Bone marrow (tissue), 2 donors: Measurements from ENCODE around the gene SLC38A3.
"Not testable (repeated sequence)": the region's sequence is repeated elsewhere in the genome, so short reads cannot be mapped to it uniquely, and the experiment has no call there.

ENCODE experiments used
- DNase-seq, 2 donors: peaks; one replicate each; lab custom pipeline; 2025; lab: John Stamatoyannopoulos, UW

SLC38A3 gene

DNA sequence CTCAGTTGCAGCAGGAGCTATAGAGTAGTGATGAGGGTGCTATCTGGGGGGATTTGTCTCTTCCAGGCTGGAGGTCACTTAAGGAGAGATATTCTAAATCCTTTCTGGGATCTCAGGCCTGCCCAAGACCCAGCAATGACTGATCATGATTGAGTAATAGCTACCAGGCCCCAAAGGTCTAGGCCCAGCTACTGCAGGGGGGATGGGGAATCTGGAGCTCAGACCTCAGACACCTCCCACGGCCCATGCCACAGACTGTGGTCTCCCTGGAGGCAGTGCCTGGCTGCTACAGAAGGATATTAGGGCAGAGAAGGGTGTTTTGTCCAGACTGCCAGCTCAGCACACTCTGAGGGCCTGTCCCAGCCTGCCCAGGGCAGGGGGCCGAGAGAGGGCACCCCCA is 6.9 kb downstream of the SLC38A3 start:
- DNase-seq, result no peak

DNA sequence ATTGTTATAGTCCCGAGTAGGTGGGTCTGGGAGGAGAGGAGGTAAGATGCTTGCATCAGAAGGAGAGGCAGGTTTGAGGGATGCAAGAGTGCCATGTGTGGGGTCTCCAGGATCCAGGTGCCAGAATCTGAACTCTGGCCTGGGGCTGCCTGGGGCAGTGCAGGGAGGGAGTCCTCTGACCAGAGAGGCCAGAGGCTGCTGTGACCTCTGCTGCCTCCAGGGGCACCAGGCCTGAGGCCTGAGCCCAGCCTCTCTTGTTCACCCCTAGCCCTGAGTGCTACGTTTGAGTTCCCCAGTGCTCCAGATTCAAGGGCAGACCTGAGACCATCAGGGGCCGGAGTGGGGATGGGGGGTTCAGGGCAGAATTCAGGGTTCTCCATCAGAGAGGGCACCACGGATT is 7.4 kb downstream of the SLC38A3 start:
- no peak for DNase-seq

GRCh38 chr3:50212971-50213370 is 7.9 kb downstream of the SLC38A3 start:
- no peak for DNase-seq

DNA sequence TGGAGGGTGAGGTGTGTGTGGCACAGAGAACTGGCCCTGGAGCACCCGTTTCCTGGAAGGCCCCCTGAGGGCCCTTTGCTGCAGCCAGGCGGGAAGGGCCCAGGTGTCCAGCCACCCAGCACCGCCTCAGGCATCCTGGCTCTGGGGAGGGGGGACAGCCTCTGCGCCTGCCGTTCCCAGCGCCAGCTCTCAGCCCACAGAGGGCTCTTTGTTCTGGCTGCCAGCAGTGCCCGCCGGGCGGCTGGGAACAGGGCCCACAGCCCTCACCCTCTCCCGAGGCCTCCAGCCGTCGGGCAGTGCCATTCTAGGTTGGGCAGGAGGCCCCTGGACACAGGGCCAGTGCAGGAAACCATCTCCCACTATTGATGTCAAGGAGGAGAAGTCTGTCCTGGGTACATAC is 8.3 kb downstream of the SLC38A3 start:
- no peak for DNase-seq

DNA sequence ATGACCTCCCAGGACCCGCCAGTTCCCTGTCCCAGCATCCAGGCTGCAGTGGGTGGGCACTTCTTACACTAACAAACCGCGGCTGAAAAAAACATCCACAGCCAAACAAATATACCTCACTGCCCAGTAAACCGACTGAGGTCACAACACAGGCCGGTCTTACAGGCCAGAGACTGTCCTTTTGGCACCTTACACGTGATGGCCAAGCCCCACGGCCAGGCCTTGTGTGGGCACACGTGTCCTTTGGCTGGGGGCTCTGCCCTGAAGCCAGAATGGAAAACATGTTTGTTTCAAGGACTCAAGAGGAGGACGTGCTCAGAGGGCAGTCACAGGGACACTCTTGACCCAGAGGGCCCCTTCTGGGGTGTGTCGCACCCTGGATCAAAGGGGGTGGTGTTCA is 9.8 kb downstream of the SLC38A3 start:
- DNase-seq, result no peak

DNA sequence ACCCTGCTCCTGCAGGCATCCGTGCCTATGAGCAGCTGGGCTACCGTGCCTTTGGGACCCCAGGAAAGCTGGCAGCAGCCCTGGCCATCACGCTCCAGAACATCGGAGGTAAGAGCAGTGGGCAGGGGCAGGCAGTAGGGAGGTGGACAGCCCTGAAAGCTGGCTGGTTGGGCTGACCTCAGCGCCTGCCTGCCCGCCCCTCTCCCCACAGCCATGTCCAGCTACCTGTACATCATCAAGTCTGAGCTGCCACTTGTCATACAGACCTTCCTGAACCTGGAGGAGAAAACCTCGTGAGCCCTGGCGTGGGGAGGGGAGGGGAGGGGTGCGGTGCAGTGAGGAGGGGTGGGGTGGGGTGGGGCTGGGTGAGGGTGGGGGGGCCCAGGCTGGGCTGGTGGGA is 10.5 kb downstream of the SLC38A3 start:
- DNase-seq, result no peak

DNA sequence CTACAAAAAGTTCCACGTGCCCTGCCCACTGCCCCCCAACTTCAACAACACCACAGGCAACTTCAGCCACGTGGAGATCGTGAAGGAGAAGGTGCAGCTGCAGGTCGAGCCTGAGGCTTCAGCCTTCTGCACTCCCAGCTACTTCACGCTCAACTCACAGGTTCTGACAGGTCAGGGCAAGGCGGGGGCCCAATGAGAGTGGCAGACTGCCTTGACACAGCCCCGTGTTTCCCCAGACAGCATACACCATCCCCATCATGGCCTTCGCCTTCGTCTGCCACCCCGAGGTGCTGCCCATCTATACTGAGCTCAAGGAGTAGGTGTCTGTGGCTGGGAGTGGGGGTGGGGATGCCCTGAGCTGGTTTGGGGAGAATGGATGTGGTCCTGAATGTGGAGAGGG is 12.6 kb downstream of the SLC38A3 start:
- no peak for DNase-seq

DNA sequence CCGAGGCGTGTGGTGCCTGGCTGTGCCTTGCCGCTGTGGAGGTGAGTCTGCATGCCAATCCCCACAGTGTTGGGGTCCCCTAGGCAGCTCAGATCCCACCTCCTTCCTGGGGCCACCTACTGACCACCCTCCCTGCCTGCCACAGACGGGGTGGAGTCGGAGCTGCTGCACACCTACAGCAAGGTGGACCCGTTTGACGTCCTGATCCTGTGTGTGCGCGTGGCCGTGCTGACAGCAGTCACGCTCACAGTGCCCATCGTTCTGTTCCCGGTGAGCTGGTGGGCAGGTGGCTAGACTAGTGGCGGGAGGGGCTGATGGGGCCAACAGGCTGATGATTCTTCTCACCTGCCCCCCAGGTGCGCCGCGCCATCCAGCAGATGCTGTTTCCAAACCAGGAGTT is 13.4 kb downstream of the SLC38A3 start:
- DNase-seq, result no peak

GRCh38 chr3:50219285-50219684 is 14.2 kb downstream of the SLC38A3 start:
- DNase-seq, result no peak

GRCh38 chr3:50220109-50220508 is 15.0 kb downstream of the SLC38A3 start:
- no peak for DNase-seq

DNA sequence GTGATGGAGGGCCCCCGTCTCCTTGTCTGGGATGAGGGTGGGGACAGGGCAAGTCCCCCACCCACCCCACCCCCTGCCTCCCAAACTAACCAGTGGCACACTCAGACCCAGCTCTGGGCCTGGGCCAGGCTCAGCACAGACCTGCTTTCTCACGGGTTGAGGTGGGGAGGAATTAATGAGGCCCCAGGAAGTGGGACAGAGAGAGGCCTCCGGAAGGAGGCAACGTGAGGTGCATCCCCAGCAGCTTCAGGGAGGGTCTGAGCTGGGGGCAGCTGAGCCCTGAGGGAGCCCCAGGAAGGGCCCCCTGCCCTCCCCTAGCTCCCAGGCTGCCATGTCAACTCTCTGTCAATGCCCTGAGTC is 16.0 kb downstream of the SLC38A3 start:
- DNase-seq, result no peak

DNA sequence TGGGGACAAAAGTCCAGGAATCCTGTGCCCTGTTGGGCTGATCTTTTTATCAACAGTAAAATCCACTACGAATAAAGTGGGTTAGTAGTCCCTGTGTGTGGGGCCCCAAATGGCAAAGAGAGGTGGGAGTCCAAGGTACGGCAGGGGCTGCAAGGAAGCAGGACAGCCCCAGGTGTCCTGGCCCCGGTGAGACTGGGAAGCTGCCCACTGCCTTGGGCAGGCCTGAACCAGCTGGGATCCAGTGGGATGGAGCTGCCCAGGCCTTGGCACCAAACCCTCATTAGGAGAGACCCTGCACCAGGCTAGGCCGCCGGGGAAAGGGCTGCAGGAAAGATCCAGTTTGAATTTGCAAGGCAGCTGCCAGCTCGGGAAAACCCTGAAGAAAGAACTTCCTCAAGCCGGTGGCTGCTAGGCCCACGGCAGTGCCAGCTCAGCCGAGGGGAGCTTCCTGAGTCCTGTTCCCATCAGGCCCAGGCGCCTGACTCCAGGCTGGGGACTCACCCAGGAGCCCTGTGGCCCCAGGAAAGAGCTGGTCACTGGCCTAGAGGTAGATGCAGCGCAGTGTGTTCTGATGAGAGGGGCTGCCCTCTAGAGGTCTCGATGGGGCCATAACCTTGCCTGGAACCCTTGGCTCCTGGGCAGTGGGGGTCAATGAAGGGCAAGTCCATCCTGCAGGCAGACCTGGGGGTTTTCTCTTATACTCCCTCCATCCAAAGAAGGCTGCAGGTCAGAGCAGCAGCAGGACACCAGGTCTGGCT is 16.5 kb downstream of the SLC38A3 start:
- no peak for DNase-seq

DNA sequence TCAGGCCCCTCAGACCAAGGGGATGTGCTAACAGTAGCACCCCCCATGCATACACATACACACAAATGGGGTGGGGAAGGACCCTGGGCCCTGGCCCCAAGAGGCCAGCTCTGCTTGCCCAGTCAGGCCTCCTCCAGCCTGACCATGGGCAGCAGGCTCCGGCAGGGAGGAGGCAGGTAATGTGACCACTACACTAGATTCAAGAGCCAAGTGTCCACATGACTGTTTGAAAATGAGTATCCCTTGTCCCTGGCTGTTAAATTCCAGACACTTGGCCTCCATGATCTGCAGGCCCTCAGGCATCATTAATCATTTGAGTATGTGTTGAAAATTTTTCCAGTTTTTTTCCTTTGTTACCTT is 17.1 kb downstream of the SLC38A3 start:
- DNase-seq, result no peak

- DNase-seq, result no peak
Observed at GRCh38 chr3:50224639-50225038, 19.6 kb downstream of the SLC38A3 start.

GRCh38 chr3:50226888-50227389 is 21.9 kb downstream of the SLC38A3 start:
- no peak for DNase-seq

GRCh38 chr3:50227390-50228183 is 22.5 kb downstream of the SLC38A3 start:
- peak; percentile 68 to 70 for DNase-seq

DNA sequence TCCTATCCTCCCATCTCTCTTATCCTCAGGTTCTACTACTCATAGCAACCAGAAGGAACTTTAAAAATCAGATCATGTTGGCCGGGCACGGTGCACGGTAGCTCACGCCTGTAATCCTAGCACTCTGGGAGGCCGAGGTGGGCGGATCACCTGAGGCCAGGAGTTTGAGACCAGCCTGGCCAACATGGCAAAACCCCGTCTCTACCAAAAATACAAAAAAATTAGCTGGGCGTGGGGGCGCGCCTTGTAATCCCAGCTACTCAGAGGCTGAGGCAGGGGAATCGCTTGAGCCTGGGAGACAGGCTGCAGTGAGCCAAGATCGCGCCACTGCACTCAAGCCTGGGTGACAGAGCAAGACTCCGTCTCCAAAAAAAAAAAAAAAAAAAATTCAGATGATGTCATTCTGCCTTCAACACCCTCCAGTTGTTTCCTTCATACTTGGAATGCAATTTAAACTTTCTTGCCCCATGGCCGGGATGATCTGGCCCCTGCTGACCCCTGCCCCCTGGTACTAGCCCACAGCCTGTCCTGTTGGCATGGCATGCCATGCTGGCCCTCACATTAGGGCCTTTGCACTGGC is 23.2 kb downstream of the SLC38A3 start:
- DNase-seq, result not testable (repeated sequence)

DNA sequence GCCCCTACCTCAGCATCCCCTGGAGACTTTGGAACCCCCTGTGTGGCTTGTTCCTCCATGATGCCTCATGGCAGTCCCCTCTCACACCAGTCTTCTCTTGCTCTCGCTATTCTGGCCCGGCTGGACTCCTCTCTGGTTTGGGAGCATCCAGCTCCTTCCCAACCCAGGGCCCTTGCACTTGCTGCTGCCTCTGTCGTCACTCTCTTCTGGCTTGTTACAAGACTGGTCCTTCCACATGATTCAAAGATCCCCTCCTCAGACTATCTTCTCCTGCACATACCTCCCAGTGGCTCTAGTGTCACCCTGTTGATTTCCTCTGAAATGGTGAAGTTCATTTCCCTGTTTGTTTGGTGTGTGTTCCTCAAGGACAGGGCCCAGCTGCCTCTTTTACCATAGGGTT is 24.4 kb downstream of the SLC38A3 start:
- no peak for DNase-seq

- no peak for DNase-seq
Observed at GRCh38 chr3:50230104-50230793, 25.2 kb downstream of the SLC38A3 start.

GRCh38 chr3:50230794-50231125 is 25.7 kb downstream of the SLC38A3 start:
- DNase-seq, result no peak

- DNase-seq, result no peak
Observed at GRCh38 chr3:50231581-50231980, 26.5 kb downstream of the SLC38A3 start.

DNA sequence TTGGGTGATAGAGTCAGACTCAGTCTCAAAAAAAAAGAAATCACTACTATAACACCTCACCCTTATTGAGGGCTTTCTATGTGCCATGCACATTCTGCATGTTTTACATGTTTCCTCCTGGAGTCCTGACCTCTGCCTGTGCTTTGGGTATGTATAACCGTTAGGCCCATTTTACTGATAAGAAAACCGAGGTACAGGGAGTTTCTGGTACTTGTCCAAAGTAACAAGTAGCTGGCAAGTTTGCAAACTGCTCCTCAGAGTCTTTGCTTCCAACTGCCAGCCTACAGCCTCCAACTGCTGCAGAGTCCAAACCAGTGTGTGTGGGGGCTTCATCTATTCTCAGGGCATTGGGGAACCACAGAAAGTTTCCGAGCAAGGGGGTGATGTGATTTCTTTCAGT is 27.2 kb downstream of the SLC38A3 start:
- DNase-seq, result no peak

- no peak for DNase-seq
Observed at GRCh38 chr3:50233176-50233575, 28.1 kb downstream of the SLC38A3 start.
